ENCODE data around the gene EML5.
A peak's percentile ranks its signal among the peaks of the same experiment; 100 is the strongest.
"Not testable (repeated sequence)": the region's sequence is repeated elsewhere in the genome, so short reads cannot be mapped to it uniquely, and the experiment has no call there.

The EML5 gene

DNA sequence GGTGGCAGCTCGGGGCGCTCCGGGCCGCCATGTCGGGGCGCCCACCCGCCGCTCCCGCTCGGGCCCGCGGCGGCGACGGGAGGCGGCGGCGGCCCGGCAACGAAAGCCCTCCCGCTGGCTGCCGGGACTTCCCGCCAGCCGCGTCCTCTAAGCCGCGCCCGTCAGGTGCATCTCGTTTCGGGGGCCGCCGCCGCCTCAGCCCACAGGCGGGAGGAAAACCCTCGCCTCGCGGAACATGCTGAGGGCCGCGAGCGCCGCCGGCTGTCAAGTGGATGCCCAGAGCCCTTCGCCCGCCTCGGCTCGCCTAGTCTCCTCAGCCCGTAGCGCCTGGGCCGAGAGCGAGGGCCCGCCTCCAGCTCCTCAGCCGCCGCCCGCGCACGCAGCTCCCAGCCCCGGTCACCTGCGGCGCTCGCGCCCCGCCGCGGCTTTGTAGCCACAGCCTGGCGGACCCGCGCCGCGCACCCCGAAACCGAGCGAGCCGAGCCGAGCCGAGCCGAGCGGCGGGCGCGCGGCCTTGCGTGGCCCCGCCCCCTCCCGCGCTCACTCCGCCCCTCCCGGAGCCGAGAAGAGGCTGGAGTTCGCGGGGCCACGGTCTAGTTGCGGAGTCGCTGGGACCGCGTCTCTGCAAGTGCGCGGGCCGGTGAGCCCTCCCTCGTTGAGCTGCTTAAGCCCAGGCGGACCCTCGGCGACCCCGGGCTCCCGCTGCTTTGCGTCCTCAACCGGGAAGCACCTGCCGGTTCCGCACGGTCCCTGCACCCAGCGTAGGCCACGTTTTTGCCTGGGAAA is at the start of gene EML5:
TSS of gene EML5 (minus strand) at position 481 of the 786 bp plus-strand sequence. CDS start at position 31, 450 bp downstream.
- DNase-seq: peak; percentile 44

DNA sequence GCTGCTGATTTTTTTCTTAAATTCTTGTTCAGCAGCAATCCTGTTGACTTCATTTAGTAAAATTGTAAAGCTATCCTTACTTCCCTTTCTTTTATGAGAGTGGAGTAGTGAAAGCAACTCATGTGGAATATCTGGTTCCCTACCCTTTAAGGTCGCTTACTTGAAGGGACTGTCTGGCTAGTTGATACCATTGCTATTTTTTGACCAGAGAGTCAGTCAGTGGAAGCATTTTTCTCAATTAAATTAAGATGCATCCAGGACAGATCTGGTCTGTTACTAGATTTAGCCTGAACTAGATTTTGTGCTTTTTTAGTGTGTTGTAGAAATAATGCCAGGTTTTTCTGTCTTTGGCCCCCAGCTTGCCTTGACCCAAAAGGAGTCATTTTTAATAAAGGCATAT is 49.7 kb upstream of the EML5 start:
- DNase-seq: no peak

DNA sequence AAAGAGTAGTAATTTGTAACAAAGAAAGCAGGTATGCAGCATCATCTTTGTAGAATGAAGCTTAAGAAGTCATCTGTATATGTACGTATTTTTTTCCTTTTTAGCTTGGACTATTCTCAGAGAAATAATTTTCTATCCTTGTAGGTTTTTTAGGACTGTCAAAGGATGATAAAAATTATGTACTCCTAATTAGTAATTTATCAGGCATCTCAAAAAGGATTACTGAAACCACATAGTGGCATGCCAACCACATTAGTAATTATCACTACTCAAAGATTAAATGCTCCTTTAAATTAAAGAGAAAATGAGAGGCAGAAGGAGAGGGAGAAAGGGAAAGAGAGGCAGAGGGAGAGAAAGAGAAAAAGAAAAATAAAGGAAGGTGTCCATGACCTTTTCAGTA is 49.0 kb upstream of the EML5 start:
- peak; percentile 37 for DNase-seq

DNA sequence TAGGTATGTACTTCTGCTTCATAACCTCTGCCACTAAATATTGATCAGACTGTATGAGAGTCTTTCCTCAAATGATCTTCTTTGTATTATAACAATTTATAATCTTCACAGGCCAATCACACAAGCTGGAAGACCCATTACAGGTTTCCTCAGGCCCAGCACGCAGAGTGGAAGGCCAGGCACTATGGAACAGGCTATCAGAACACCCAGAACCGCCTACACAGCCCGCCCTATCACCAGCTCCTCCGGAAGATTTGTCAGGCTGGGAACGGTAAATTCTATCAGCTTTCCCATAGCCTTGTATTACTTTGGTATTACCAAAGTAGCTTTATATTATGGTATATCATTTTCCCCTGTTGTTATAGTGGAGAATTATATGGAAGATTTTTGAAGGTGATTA is 48.2 kb upstream of the EML5 start:
- DNase-seq: no peak

DNA sequence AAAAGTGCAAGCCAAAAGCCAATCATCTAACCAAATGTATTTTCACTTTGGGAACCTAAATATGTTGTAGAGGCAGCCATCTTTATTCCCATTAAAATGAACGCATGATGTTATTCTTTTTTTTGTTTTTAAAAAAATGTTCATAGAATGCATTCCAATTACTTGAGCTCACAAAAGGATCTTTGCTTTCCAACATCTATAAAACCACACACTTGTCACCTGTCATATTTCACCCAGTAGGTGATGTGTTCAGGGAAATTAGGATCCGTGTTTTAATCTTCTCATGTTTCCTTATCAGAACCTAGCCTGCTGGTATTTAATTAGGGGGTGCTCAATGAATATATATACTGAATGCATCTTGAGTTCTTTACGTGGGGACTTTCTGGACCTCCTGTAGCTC is 45.3 kb upstream of the EML5 start:
- DNase-seq: no peak

DNA sequence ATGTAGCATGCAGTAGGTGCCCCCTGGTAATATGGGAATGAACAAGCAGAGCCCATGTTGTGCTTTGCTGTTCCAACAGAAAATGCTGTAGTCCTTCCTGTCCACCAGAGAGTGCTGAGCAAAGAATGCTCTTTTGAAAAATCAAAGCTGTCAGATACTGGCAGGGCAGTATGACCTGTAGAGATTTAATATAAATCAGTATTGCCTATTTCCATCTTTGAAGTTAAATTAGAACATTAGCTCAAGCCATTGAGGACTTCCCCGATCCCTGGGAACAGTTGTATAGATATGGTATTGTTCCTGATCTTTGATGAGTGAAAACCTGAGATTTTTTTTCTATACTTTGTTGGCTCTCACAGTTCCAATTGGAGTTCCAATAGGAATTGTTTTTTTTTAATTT is 44.7 kb upstream of the EML5 start:
- no peak for DNase-seq

DNA sequence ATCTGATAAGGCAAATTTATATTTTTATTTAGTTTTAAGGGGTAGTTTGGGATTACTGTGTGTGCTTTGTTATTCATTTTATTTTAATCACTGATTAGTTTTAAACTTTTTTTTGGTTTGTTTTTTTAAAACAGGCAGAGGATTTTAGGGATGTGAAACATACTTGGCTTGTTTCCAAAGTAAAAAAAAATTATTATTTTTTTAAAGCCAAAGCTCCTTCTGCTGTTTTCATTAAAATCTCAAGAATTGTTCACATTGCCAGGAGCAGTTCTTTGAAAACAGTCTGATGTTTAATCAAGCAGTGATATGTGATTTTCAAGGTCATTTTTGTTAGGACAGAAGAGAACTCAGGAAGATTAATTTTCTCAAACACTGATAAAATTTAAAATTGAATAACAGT is 42.9 kb upstream of the EML5 start:
- DNase-seq: no peak

DNA sequence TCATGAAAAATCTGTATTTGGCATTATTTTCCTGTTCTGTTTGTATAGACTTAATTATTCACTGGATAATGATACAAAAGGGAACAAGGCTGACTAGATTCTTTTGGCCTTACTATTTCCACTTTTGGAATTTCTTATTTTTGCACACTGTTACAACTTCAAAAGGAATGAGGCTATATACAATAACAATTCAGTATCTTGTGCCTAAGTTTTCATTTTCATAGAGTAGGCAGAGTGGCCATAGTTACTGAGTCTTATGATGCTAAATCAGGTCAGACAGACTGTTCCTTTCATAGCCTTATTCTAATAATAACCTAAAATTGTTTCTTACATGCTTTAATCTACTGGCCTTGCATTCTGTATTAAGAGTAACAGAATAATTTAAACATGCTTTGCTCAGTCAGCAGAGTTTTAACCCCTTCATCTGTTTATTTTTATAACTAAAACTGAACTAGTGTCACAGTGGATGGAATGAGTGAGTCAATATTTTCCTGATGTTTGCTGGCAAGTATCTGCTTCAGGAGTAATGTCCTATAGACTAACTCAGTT is 42.2 kb upstream of the EML5 start:
- peak; percentile 70 for DNase-seq

DNA sequence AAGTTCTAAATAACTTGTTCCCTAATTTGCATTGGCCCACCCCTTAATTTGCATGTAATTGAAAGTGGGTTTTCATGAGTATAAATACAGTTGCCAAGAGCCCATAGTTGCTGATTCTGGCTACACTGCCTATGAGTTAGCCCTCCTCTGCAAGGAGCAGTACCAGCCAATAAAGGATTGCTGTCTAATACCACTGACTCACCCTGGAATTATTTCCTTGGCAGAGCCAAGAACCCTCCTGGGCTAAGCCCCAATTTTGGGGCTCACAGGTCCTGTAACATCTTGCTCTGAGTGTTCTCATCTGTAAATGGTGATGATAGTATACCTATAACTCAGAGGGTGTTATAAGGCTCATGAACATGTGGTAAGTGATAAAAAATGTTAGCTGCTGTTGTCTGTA is 38.5 kb upstream of the EML5 start:
- peak; percentile 74 for DNase-seq

DNA sequence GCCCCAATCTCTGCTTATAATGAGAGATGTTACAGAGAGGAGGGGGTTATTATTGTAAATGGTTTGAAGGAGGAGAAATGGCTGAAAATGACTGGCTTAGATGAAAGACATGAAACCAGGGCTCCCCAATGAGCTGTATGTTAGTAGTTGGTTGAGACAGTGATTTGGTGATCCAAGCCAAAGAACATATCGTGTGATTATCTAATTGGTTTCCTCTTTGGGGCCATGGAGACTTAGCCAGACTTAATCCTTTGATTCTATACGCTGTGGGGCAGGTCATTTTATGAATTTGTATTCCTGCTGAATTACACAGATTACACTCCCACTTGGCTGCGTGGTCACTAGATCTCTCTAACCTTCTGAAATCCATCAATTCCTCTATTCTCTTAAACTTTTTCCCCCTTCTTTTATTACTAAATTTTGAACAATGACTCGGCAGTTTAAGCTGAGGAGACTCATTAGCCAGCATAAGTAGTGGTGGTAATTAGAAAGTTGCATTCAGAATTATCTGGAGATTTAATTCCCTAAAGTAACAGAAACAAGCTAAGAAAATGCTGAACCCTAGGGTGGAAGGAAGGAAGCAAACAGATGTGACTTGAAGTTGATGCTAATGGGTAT is 37.0 kb upstream of the EML5 start:
- no peak for DNase-seq

DNA sequence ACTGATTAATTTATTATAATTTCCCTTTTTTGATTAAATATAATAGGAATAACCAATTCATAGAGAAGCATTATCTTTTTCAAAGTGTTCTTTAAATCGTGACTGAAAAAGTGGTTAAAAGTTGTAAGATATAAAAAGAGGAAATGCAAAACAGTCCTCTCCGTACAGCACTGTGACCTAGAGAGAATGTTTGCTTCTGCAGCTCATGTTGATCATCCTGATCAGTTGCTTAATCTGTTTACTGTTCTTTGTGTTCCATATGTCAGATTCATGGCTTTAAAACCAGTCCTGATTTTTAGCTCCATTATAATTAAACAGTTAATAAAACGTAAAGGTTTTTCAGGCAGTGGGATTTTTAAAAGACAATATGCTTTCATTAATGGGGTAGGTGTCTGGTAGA is 36.4 kb upstream of the EML5 start:
- no peak for DNase-seq

DNA sequence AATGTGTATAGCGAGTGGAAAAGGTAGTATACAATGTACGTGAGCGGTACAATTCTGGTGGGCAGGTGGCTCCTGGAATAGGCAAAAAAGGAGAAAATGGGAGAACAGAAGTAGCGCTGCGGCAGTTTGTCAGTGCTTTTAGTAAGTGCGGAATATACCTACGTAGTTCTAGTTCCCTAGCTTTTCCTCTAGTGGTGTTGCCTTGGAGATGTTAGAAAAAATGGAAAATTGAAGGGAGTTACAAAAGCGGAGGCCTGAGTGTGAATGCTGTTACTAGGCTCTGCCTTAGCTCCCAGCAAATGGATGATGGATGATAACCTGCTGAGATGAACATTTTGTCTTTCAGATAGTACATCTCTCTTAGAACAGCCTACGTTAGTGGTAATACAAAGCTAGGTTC is 32.8 kb upstream of the EML5 start:
- no peak for DNase-seq

DNA sequence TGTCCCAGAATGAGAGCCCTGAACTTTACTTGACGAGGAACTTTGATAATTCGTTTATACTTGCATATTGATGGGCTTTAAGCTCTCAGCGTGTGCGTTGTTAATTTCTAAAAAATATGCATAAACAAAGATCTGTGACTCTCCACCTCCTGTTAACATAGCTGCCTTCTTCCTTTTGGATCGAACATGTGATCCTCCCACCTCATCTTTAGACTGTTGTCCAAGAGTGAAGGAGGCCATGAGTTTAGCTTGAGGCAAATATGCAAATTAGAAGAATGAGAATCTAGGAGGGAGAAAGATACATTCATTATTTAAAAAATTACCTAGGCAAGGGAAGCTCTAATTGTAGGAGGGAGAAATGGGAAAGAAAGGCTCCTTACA is 32.3 kb upstream of the EML5 start:
- DNase-seq: no peak

DNA sequence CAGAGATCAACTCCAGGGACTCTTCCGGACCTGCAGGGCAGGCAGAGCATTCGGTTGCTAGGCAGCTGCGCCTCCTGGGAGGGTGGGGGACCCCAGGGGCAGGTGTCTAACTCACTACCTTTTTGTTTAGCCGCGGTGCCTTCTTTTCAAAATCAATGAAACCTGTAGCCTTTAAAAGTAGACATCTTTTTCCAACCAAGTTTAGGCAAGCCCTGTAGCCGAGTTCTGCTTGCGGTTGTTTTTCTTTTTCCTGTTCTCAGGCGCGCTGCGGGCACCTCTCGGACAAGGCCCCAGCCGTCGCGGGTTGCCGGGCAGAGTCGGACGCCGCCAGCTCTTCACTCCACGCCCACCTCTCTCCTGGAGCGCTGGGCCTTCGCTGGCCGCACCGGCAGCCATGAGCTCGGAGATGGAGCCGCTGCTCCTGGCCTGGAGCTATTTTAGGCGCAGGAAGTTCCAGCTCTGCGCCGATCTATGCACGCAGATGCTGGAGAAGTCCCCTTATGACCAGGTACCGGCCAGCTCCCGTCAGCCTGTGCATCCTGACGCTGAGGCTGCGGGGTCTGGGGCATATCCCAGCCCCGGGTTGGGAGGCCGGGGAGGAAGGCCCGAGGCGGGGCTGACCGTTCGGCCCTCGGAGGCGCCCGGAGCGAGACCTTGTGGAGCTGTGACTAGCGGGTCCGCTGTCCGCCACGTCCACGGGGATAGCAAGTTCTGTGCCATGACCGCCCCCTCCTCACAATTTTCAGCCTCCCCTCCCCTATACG is 31.7 kb upstream of the EML5 start, which contains the start of gene TTC8:
TSS of gene TTC8 (plus strand) at position 338 of the 764 bp plus-strand sequence. CDS start at position 395, 57 bp downstream.
- peak; percentile 87 for DNase-seq

DNA sequence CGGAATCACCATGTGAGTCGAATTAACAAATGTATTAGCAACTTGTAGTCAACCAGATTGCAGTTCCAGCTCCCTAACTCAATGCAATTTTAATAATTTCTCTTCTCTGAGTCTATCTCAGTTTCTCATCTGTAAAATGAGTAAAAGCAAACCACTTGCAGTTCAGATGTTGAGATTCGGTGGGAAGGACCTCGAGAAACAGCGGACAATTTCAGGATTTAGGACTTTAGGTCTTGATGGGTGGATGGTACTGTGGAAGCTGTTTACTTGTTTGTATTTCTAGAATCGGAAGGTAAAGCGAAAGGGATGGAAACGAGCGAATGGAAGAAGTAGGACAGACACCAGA is 31.2 kb upstream of the EML5 start:
- DNase-seq: no peak

DNA sequence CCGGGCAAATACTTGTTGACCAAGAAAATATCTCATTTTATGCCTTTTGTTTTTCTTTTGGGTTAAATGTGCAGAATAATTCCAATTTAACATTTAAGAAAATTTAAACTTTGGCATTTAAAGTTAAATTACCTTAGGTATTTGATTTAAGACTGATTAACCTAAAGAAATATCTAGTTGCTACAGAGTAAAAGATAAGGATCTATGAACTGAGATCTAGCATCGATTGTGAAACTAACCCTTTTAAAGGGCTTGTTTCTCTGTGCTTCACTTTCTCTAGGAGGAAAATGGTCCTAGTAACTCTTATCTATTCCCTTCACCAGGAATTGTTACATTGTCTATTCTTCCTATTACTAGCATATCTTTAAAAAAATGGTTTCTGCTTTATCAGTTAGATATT is 29.1 kb upstream of the EML5 start:
- no peak for DNase-seq

DNA sequence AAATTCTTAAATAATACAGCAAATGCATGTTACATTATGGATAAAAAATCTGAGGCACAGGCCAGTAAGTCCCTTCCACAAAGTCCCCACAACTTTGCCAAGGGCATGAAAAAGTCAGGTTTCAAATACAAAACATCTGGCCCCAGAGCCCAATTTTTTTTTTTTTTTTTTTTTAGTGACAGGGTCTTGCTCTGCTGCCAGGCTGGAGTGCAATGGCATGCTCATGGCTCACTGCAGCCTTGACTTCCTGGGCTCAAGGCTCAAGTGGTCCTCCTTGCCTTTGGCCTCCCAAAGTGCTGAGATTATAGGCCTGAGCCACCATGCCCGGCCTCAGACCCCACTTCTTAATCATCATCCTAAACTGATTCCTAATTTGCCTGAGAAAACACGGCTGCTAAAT is 28.6 kb upstream of the EML5 start:
- DNase-seq: no peak

DNA sequence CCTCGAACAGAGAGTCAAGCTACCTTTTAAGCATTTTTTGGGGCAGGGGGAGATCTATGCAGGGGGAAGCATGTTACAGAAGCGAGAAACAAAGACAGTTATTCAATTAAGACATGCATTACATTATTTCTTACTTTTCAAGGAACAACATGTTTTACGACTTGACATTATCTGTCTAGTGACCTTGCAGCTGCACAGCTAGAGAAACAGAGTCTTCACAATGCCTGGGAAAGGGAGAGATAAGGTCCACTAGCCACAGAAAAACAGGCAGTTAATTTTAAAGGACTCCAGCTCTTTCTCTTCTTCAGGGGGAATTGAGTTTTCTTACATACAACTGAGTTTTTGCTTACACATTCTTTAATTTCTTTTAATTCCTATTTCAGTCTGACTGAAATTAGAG is 26.9 kb upstream of the EML5 start:
- DNase-seq: not testable (repeated sequence)

DNA sequence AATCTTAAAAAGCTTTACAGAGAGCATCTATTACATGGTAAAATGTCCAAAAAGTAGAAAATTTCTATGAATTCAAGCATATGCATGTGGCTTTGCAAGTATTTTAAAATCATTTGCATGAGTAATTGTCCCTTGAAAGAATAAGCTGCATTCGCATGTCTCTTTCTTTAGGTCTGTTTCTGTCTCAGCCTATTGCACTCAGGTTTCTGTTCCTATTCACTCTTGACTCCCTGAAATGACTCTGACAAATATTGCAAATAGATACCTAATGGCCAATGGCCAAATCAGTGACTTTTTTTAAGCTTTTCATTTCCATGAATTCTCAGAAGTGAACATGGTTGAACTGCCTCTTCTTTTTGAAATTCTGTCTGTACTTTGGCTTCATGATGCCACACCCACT is 25.3 kb upstream of the EML5 start:
- DNase-seq: no peak

DNA sequence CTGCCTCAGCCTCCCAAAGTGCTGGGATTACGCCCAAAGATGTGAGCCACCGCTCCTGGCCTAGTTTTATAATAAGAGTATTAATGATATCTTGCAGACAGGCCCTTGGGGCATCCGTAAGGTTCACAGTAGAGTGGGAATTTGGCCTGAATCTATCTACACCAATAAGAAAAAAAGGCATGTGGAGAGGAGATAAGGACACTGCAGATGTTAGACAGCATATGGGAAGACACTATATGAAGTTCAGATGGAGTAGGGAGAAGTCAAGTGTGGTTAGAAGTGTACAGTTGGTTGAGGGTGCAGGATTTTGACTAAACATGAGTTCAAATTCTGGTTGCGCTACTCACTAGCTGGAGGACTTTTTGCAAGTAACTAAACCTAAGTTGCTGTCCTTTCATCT is 23.2 kb upstream of the EML5 start:
- no peak for DNase-seq

DNA sequence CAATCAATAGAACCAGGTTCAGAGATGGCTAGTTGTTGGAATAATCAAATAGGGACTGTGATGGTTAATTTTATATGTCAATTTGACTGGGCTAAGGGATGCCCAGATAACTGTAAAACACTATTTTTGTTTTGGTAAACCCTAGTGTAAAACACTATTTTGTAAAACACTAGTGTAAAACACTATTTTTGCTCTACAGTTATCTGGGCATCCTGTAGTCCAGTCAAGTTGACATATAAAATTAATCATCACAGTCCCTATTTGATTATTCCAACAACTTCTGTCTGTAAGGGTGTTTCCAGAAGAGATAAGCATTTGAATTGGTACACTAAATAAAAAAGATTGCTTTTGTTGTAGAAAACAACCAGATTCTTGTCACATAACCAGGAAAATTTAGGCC is 15.6 kb upstream of the EML5 start:
- DNase-seq: no peak

DNA sequence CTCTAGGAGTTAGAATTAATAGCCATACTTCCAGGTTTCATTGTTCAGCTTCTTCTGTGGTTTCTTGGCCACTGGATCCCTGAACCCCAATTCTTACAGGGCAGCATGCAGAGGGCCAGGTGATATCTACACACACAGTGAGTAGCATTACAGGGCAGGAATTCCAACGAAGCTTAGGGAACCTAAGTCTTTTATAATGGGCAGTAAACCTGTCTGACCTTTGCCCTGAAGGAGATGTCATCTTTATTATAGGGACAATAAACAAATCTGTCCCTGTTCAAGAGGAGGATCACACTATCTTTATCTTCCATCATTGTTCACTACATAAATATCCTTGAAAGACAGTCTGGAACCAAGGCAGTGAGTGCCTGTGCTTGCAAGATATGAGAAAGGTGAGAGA is 11.7 kb upstream of the EML5 start:
- no peak for DNase-seq

DNA sequence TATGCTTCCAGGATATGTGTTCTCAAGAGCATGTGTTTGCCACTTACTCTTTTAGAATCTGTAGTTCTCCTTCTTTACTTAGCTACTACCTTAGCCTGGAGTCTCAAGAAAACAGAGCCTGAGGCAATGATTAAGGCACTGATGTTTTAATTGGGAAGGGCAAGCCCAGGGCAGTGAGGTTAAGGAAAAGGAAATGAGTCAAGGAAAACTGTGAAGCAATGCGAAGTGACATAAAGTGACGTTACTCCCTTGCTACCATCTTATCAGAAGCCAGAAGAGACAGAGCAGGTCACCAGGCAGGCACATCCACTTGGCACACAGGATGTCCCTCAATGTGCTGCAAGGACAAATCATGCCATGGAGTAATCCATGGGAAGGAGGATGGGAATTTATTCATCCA is 11.3 kb upstream of the EML5 start:
- DNase-seq: no peak

DNA sequence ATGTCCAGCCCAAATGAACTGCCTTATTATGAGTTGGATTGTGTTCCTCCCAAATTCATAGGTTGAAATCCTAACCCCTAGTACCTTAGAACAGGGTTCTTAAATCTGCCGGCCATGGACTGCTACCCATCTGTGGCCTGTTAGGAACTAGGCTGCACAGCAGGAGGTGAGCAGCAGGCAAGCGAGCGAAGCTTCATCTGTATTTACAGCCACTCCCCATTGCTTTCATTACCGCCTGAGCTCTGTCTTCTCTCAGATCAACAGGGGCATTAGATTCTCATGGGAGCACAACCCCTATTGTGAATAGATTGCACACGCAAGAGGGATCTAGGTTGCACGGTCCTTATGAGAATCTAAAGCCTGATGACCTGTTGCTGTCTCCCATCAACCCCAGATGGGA is 9.8 kb upstream of the EML5 start:
- no peak for DNase-seq

Data from fibroblast of upper back skin (primary cell).